22Rv1 (cell line): ENCODE data around the gene MEGF10.

Source experiments
- H3K27ac ChIP-seq: fragments of 450-650 bp; 2 replicates; pipeline ENCODE4 v1.5.1; 2017
- ZFX ChIP-seq: fragments of 450-650 bp; IDR thresholded peaks from 2 replicates; pipeline ENCODE4 v1.6.1; 2017; ENCODE audit warnings: antibody characterized with exemption, borderline replicate concordance
- TF ChIP-seq, protein P1 (sequence below): fragments of 450-650 bp; IDR thresholded peaks from 2 replicates; pipeline ENCODE4 v1.5.1; 2017; ENCODE audit warnings: mild to moderate bottlenecking

Gene MEGF10

DNA sequence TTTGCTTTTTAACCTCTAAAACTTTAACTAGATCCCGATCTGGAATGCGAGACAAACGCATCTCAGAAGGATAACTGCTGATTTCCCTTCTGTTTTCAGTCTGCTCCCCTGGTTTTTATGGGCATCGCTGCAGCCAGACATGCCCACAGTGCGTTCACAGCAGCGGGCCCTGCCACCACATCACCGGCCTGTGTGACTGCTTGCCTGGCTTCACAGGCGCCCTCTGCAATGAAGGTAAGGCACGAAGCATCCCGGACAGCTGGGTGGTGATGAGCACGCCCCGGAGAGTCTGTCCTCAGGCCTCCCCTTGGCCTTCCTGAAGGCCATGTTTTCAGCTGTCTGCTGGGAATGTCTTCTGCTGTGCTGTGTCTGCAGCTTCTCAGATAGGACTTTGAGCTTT, 144.0 kb downstream of the MEGF10 start:
- no peak overlapping the region for H3K27ac ChIP-seq
- TF ChIP-seq, protein P1, sequence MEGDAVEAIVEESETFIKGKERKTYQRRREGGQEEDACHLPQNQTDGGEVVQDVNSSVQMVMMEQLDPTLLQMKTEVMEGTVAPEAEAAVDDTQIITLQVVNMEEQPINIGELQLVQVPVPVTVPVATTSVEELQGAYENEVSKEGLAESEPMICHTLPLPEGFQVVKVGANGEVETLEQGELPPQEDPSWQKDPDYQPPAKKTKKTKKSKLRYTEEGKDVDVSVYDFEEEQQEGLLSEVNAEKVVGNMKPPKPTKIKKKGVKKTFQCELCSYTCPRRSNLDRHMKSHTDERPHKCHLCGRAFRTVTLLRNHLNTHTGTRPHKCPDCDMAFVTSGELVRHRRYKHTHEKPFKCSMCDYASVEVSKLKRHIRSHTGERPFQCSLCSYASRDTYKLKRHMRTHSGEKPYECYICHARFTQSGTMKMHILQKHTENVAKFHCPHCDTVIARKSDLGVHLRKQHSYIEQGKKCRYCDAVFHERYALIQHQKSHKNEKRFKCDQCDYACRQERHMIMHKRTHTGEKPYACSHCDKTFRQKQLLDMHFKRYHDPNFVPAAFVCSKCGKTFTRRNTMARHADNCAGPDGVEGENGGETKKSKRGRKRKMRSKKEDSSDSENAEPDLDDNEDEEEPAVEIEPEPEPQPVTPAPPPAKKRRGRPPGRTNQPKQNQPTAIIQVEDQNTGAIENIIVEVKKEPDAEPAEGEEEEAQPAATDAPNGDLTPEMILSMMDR: no peak
- no peak for TF ChIP-seq ZFX

DNA sequence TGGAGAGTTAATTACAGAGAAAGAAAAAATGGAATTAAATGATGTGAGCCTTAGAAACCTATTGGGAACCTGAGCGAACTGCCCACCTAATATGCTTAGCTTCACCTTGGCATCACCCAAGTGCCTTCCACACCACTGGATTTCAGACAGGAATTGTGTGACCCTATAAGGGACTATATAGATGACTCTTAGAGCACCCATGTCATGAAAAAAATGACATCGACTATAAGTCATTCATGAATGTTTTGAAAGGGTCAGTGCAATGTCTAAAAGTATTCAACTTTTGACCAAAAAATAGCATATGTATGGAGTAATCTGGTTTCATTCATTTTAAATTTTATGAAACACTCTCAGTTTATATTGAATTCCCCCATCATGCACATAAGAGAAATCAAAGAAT, 145.2 kb downstream of the MEGF10 start:
- TF ChIP-seq, protein P1: no peak
- no peak for TF ChIP-seq ZFX
- H3K27ac ChIP-seq: no peak overlapping the region

DNA sequence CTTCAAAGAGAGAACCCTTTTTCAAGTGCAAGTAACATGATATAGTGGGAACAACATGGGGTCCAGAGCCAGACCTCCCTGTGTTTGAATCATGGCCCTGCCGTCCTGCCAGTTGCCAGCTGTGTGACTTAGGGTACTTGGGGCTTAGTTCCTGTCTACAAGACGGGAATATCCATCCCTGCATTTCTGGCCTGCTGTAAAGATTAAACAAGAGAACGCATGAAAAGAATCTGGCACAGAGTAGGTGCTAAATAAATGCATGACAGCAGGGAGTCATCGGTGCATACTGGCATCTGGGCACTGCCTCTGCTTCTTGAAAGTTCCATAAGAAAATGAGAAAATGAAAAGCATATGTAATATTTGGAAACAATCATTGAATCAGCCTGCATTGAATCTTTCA, 149.0 kb downstream of the MEGF10 start:
- no peak overlapping the region for H3K27ac ChIP-seq
- TF ChIP-seq, protein P1: no peak

DNA sequence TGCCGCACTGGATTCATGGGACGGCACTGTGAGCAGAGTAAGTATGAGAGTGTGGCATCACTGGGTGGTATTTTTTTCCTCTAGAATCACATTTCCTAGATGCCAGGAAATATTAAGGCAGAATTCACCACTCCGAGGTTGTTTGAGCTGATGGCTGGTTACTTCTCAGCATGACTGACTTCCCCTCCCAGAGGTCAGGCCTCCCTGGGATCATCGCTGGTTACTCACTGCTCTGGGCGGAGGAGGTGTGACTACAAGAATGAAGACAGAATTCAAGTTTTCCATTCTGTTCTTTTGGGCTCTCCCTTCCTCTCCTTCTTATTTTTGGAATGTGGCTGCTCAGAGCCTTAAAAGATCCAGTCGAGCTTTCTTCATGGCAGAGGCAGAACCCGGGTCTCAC, 150.2 kb downstream of the MEGF10 start:
- TF ChIP-seq ZFX: no peak
- TF ChIP-seq, protein P1: no peak
- no peak overlapping the region for H3K27ac ChIP-seq

DNA sequence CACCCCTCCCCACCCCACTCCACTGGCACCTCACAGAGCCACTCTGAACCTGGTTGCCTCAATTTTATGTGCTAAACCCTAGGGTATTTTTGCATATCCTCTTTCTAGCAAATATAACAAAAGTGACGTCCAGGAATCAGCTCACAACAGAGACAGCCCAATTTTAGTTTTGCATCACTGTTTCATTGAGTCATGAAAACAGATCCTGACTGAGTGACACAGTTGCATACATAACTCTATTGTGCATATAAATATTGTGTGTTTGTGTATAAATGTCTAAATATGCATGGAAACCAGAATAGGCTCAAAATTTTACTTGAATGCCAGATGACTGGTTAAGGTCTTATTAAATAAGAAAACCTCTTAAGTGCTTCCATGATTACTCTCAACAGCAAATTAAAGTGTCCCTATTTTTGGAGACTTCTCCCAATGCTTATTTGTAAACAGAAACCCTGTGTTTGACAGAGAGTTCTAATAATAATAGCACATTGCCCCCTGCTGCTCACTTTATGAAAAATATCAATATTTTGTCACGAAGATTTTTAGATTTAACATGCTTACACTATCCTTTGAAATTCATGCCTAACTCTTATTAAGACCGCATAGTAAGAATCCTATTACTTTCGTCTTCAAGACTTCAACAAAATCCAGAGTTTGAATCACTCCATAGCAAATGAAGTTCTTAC, 151.3 kb downstream of the MEGF10 start:
- TF ChIP-seq, protein P1: peak; percentile 51
- TF ChIP-seq ZFX: no peak
- H3K27ac ChIP-seq: no peak overlapping the region

DNA sequence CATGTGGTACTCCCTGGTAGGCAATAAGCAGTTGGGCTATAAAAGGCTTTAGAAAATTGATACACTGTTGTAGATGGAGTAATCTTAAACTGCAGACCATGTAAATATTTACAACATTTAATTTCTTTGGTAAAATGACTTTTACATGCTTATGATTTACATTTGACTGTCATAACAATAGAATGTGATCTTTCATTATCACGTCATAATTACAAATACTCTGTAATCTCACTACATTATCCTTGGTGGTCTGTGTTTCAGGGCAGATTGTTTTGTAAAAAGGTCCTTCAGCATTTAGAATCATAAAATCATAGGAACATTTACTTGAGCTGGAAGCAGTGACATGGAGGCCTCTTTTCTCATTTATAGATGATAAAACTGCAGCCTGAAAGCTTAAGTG, 153.6 kb downstream of the MEGF10 start:
- TF ChIP-seq ZFX: no peak
- TF ChIP-seq, protein P1: no peak
- H3K27ac ChIP-seq: no peak overlapping the region

DNA sequence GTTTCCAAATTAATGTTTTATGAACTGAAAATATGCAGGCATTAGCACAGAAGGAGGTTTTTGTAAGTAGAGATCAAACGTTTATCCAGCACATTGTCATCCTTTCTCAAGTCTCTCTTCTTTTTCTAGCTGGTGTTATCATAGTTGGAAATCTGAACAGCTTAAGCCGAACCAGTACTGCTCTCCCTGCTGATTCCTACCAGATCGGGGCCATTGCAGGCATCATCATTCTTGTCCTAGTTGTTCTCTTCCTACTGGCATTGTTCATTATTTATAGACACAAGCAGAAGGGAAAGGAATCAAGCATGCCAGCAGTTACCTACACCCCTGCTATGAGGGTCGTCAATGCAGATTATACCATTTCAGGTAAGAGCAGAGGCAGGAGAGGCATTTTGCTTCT, 154.7 kb downstream of the MEGF10 start:
- no peak overlapping the region for H3K27ac ChIP-seq
- TF ChIP-seq, protein P1: no peak
- TF ChIP-seq ZFX: no peak
